Neural cell (in vitro differentiated cells): ENCODE data around the gene DCBLD1. TPM values are rescaled to one million over a fixed set of nuclear protein-coding genes. Genes with fewer than 3 reads are reported as not detected.

ENCODE experiments used
- H2AFZ ChIP-seq: fragments of 200-600, 300-800 bp; sonication (generic), shearing (Covaris generic); 2 replicates; pipeline ENCODE4 v1.6.0; 2014; ENCODE audit warnings: low read depth, mild to moderate bottlenecking, antibody characterized with exemption, low read length, moderate library complexity
- H3F3A ChIP-seq: fragments of 200-600 bp; shearing (Covaris generic); 2 replicates; pipeline ENCODE4 v1.6.1; 2016; ENCODE audit warnings: mild to moderate bottlenecking, moderate library complexity, mixed read lengths, antibody characterized with exemption, low read length; ENCODE audit not compliant: insufficient read depth, poor library complexity, severe bottlenecking
- H3K27ac ChIP-seq: fragments of 200-600, 300-800 bp; sonication (generic), shearing (Covaris generic); 2 replicates; pipeline ENCODE4 v1.5.1; 2014; ENCODE audit warnings: mild to moderate bottlenecking, low read length, moderate library complexity
- H3K27me3 ChIP-seq: fragments of 300-800, 200-600 bp; sonication (generic), shearing (Covaris generic); 2 replicates; pipeline ENCODE4 v1.6.0; 2014; ENCODE audit warnings: mild to moderate bottlenecking, low read depth, low read length, moderate library complexity; ENCODE audit not compliant: insufficient read depth
- H3K36me3 ChIP-seq: fragments of 300-800, 200-600 bp; sonication (generic), shearing (Covaris generic); 2 replicates; pipeline ENCODE4 v1.5.1; 2014; ENCODE audit warnings: mild to moderate bottlenecking, antibody characterized with exemption, low read length, moderate library complexity; ENCODE audit not compliant: insufficient read depth
- H3K4me2 ChIP-seq: fragments of 300-800, 200-600 bp; sonication (generic), shearing (Covaris generic); 2 replicates; pipeline ENCODE4 v1.6.0; 2014; ENCODE audit warnings: mild to moderate bottlenecking, low read length
- H3K4me3 ChIP-seq: fragments of 300-800, 200-600 bp; sonication (generic), shearing (Covaris generic); 2 replicates; pipeline ENCODE4 v1.5.1; 2014; ENCODE audit warnings: mild to moderate bottlenecking, low read length, moderate library complexity
- H3K79me2 ChIP-seq: fragments of 200-600 bp; shearing (Covaris generic); replicated peaks from 2 replicates; pipeline ENCODE4 v1.6.0; 2014; ENCODE audit warnings: mild to moderate bottlenecking, low read length, moderate library complexity; ENCODE audit not compliant: insufficient read depth
- H3K9ac ChIP-seq: fragments of 300-800, 200-600 bp; sonication (generic), shearing (Covaris generic); 2 replicates; pipeline ENCODE4 v1.6.1; 2016; ENCODE audit warnings: mild to moderate bottlenecking, low read length, mixed read lengths
- H3K9me2 ChIP-seq: fragments of 200-600 bp; shearing (Covaris generic); 2 replicates; pipeline ENCODE4 v1.6.1; 2016; ENCODE audit warnings: mild to moderate bottlenecking, low read length, mixed read lengths; ENCODE audit not compliant: insufficient read depth
- H3K9me3 ChIP-seq: fragments of 200-600, 300-800 bp; sonication (generic), shearing (Covaris generic); 2 replicates; pipeline ENCODE4 v1.6.1; 2016; ENCODE audit warnings: mild to moderate bottlenecking, mixed run types, low read length, moderate library complexity, mixed read lengths
- H4K20me1 ChIP-seq: fragments of 200-600 bp; shearing (Covaris generic); 2 replicates; pipeline ENCODE4 v1.6.1; 2016; ENCODE audit warnings: mild to moderate bottlenecking, mixed run types; ENCODE audit not compliant: insufficient read depth
- CTCF ChIP-seq: fragments of 450-650 bp; IDR thresholded peaks from 2 replicates; pipeline ENCODE4 v1.5.1; 2014; ENCODE audit warnings: antibody characterized with exemption, mild to moderate bottlenecking, moderate library complexity; ENCODE audit not compliant: poor library complexity, severe bottlenecking
- EP300 ChIP-seq: fragments of 450-650 bp; conservative IDR thresholded peaks from 2 replicates; pipeline ENCODE4 v1.6.1; 2014; ENCODE audit warnings: antibody characterized with exemption, mild to moderate bottlenecking, moderate library complexity; ENCODE audit not compliant: poor library complexity, severe bottlenecking
- EZH2 ChIP-seq: fragments of 200-600, 300-800 bp; shearing (Covaris generic), sonication (generic); IDR thresholded peaks from 2 replicates; pipeline ENCODE4 v1.6.1; 2014; ENCODE audit warnings: antibody characterized with exemption, low read length, borderline replicate concordance, mild to moderate bottlenecking; ENCODE audit not compliant: insufficient read depth, poor library complexity, severe bottlenecking
- MXI1 ChIP-seq: fragments of 450-650 bp; conservative IDR thresholded peaks from 2 replicates; pipeline ENCODE4 v1.6.1; 2014; ENCODE audit warnings: antibody characterized with exemption, mild to moderate bottlenecking; ENCODE audit not compliant: poor library complexity, severe bottlenecking
- POLR2AphosphoS5 ChIP-seq: IDR thresholded peaks from 2 replicates; pipeline ENCODE4 v1.6.1; 2012
- RAD21 ChIP-seq: fragments of 450-650 bp; conservative IDR thresholded peaks from 2 replicates; pipeline ENCODE4 v1.6.1; 2014; ENCODE audit warnings: antibody characterized with exemption, mild to moderate bottlenecking, moderate library complexity
- REST ChIP-seq: IDR thresholded peaks from 2 replicates; pipeline ENCODE4 v1.6.1; 2012; ENCODE audit warnings: borderline replicate concordance
- SMC3 ChIP-seq: fragments of 450-650 bp; conservative IDR thresholded peaks from 2 replicates; pipeline ENCODE4 v1.6.1; 2014; ENCODE audit warnings: antibody characterized with exemption, mild to moderate bottlenecking, moderate library complexity; ENCODE audit not compliant: poor library complexity
- TAF1 ChIP-seq: IDR thresholded peaks from 2 replicates; pipeline ENCODE4 v1.6.1; 2012; ENCODE audit warnings: low read depth
- polyA plus RNA-seq: library from polyadenylated mRNA; depleted of rRNA; stranded (reverse); fragments of >200 nt; gene quantifications from 2 replicates; pipeline ENCODE4 v1.2.3, GENCODE V29; 2014

DCBLD1 gene
- polyA plus RNA-seq, 1 donor from 2014 or later: 11.4 TPM

GRCh38 chr6:117540670-117541069 is 58.2 kb downstream of the DCBLD1 start:
- no peaks in the 10 kb centered on the region for H3K9me2 ChIP-seq
- H3F3A ChIP-seq: no peaks in the 10 kb centered on the region
- no peaks in the 10 kb centered on the region for H3K79me2 ChIP-seq
- H3K27me3 ChIP-seq: no peaks in the 10 kb centered on the region
- H3K9ac ChIP-seq: no peak overlapping the region
- no peak overlapping the region for H3K4me3 ChIP-seq
- no peaks in the 10 kb centered on the region for H3K9me3 ChIP-seq
- no peak overlapping the region for H2AFZ ChIP-seq
- no peaks in the 10 kb centered on the region for H3K36me3 ChIP-seq
- no peaks in the 10 kb centered on the region for H4K20me1 ChIP-seq
- H3K4me2 ChIP-seq: no peak overlapping the region
- no peak overlapping the region for H3K27ac ChIP-seq
- TF ChIP-seq SMC3 (no peak), POLR2AphosphoS5 (no peak), CTCF (no peak), MXI1 (no peak), TAF1 (no peak), RAD21 (no peak), EZH2 (no peak), EP300 (no peak), REST (no peak)

GRCh38 chr6:117542493-117542892 is 60.0 kb downstream of the DCBLD1 start:
- Histone ChIP-seq H3K4me2 (no peak overlapping the region), H4K20me1 (no peaks in the 10 kb centered on the region), H3F3A (no peaks in the 10 kb centered on the region), H3K9me2 (no peaks in the 10 kb centered on the region), H3K27ac (no peak overlapping the region), H3K9ac (no peak overlapping the region), H3K79me2 (no peaks in the 10 kb centered on the region), H3K4me3 (no peak overlapping the region), H2AFZ (no peak overlapping the region), H3K36me3 (no peaks in the 10 kb centered on the region), H3K9me3 (no peaks in the 10 kb centered on the region), H3K27me3 (no peaks in the 10 kb centered on the region)
- no peak for TF ChIP-seq EP300
- TF ChIP-seq POLR2AphosphoS5: no peak
- TF ChIP-seq SMC3: no peak
- TF ChIP-seq CTCF: no peak
- TF ChIP-seq RAD21: no peak
- no peak for TF ChIP-seq TAF1
- no peak for TF ChIP-seq MXI1
- TF ChIP-seq EZH2: no peak
- no peak for TF ChIP-seq REST
